Hepatocyte (in vitro differentiated cells): Measurements from ENCODE around the gene CFLAR. TPM values are rescaled to one million over a fixed set of nuclear protein-coding genes. Genes with fewer than 3 reads are reported as not detected.
"Not testable (repeated sequence)": the region's sequence is repeated elsewhere in the genome, so short reads cannot be mapped to it uniquely, and the experiment has no call there.

Experiments
- DNase-seq: peaks from one replicate; pipeline ENCODE4 v3.0.0-alpha.2; 2016; ENCODE audit warnings: low spot score
- H2AFZ ChIP-seq: fragments of 200-600 bp; sonication (generic); 2 replicates; pipeline ENCODE4 v1.6.0; 2016; ENCODE audit warnings: antibody characterized with exemption, mild to moderate bottlenecking
- H3K27ac ChIP-seq: fragments of 200-600 bp; sonication (generic); 2 replicates; pipeline ENCODE4 v1.5.1; 2016; ENCODE audit warnings: mild to moderate bottlenecking
- H3K27me3 ChIP-seq: fragments of 200-600 bp; sonication (generic); 2 replicates; pipeline ENCODE4 v1.6.1; 2016
- H3K36me3 ChIP-seq: fragments of 200-600 bp; sonication (generic); replicated peaks from 2 replicates; pipeline ENCODE4 v1.5.1; 2016; ENCODE audit warnings: low read depth; ENCODE audit not compliant: insufficient read depth
- H3K4me1 ChIP-seq: fragments of 200-600 bp; sonication (generic); 2 replicates; pipeline ENCODE4 v1.5.1; 2016; ENCODE audit warnings: mild to moderate bottlenecking, moderate library complexity; ENCODE audit not compliant: insufficient read depth
- H3K4me2 ChIP-seq: fragments of 200-600 bp; sonication (generic); 2 replicates; pipeline ENCODE4 v1.6.0; 2016
- H3K4me3 ChIP-seq: fragments of 200-600 bp; sonication (generic); 2 replicates; pipeline ENCODE4 v1.5.1; 2016; ENCODE audit warnings: mild to moderate bottlenecking
- H3K79me2 ChIP-seq: fragments of 200-600 bp; sonication (generic); 2 replicates; pipeline ENCODE4 v1.6.0; 2017; ENCODE audit warnings: mild to moderate bottlenecking
- H3K9me2 ChIP-seq: fragments of 200-600 bp; sonication (generic); replicated peaks from 2 replicates; pipeline ENCODE4 v1.6.0; 2017; ENCODE audit warnings: mild to moderate bottlenecking; ENCODE audit not compliant: insufficient read depth
- H3K9me3 ChIP-seq: fragments of 200-600 bp; sonication (generic); 2 replicates; pipeline ENCODE4 v1.5.1; 2016; ENCODE audit warnings: low read depth, mild to moderate bottlenecking
- H4K20me1 ChIP-seq: fragments of 200-600 bp; sonication (generic); 2 replicates; pipeline ENCODE4 v1.6.0; 2016; ENCODE audit warnings: mild to moderate bottlenecking; ENCODE audit not compliant: insufficient read depth, poor library complexity, severe bottlenecking
- CTCF ChIP-seq: fragments of 200-600 bp; sonication (generic); IDR thresholded peaks from 2 replicates; pipeline ENCODE4 v1.5.1; 2016; ENCODE audit warnings: antibody characterized with exemption, mild to moderate bottlenecking; ENCODE audit not compliant: poor library complexity
- EZH2 ChIP-seq: fragments of 200-600 bp; sonication (generic); IDR thresholded peaks from 2 replicates; pipeline ENCODE4 v1.6.1; 2016; ENCODE audit warnings: antibody characterized with exemption, mild to moderate bottlenecking, borderline replicate concordance
- EZH2phosphoT487 ChIP-seq: fragments of 200-600 bp; sonication (generic); IDR thresholded peaks from one replicate; pipeline ENCODE4 v1.6.1; 2018; ENCODE audit warnings: antibody characterized with exemption, mild to moderate bottlenecking, low read depth, moderate library complexity; ENCODE audit not compliant: unreplicated experiment, severe bottlenecking
- WGBS: methylation state at CpG from one replicate; pipeline ENCODE4 v1.1.6; 2016; ENCODE audit warnings: low lambda C conversion rate; ENCODE audit errors: missing lambda C conversion rate; 5-methylcytosine and 5-hydroxymethylcytosine counted together
- polyA plus RNA-seq: library from polyadenylated mRNA; unstranded; fragments of >200 nt; fragmentation: Nextera tagmentation; extraction: Ambion mirVana; gene quantifications from 2 replicates; pipeline ENCODE4 v1.2.1, GENCODE V29; 2016
- total RNA-seq: library from RNA; depleted of rRNA; stranded (reverse); fragments of >200 nt; gene quantifications from 2 replicates; pipeline ENCODE4 v1.2.3, GENCODE V29; 2014

CFLAR gene
- total and polyA plus RNA-seq, 2 experiments from 2014 or later: 46.0 to 65.9 TPM

- Histone ChIP-seq H2AFZ (peak within 1 kb of the TSS; percentile 42), H3K4me1 (no peaks in the 10 kb centered on the region), H3K27me3 (no peaks in the 10 kb centered on the region), H4K20me1 (no peaks in the 10 kb centered on the region), H3K36me3 (no peaks in the 10 kb centered on the region), H3K4me2 (peak within 1 kb of the TSS; percentile 68), H3K4me3 (peak within 1 kb of the TSS; percentile 11), H3K27ac (peak within 1 kb of the TSS; percentile 76), H3K9me3 (no peaks in the 10 kb centered on the region), H3K79me2 (peaks cover 13% of the 10 kb centered on the region), H3K9me2 (no peaks in the 10 kb centered on the region)
- WGBS: 60% methylated on average over 11 of the region's 11 CpGs
- DNase-seq: peak; percentile 80
- TF ChIP-seq EZH2 (no peak), EZH2phosphoT487 (no peak), CTCF (peak; percentile 49)
Measured at GRCh38 chr2:201182650-201183364, 66.8 kb downstream of the CFLAR start, which contains the start of gene CASP10. Gene CASP10, plus strand, starts transcription at chr2:201183141. Its CDS starts 2,637 bp downstream, at chr2:201185778.

GRCh38 chr2:201183365-201183727, 67.4 kb downstream of the CFLAR start:
- Histone ChIP-seq H3K27ac (peak overlapping the region; percentile 76), H3K4me3 (peak overlapping the region; percentile 11), H3K36me3 (no peaks in the 10 kb centered on the region), H2AFZ (peak overlapping the region; percentile 42), H3K79me2 (peaks cover 16% of the 10 kb centered on the region), H3K27me3 (no peaks in the 10 kb centered on the region), H3K9me3 (no peaks in the 10 kb centered on the region), H3K4me2 (peak overlapping the region; percentile 68), H4K20me1 (no peaks in the 10 kb centered on the region), H3K9me2 (no peaks in the 10 kb centered on the region), H3K4me1 (no peaks in the 10 kb centered on the region)
- WGBS: 65% methylated on average over 4 of the region's 4 CpGs
- TF ChIP-seq EZH2phosphoT487 (no peak), CTCF (no peak), EZH2 (no peak)
- no peak for DNase-seq

DNA sequence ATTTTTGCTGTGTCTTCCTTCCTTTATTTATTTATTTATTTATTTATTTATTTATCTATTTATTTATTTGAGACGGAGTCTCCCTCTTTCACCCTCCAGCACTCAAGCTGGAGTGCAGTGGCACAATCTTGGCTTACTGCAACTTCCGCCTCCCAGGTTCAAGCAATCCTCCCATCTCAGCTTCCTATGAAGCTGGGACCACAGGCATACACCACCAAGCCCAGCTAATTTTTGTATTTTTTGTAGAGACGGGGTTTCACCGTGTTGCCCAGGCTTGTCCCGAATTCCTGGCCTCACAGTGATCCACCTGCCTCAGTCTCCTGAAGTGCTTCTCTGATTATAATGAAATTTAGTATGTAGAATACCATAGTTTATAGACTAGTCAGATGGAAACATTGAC, 67.9 kb downstream of the CFLAR start:
- H4K20me1 ChIP-seq, H3K4me3 ChIP-seq, DNase-seq, H3K4me1 ChIP-seq, H2AFZ ChIP-seq, H3K27ac ChIP-seq, H3K36me3 ChIP-seq, H3K9me3 ChIP-seq, H3K9me2 ChIP-seq, H3K27me3 ChIP-seq: not testable (repeated sequence)
- WGBS: 79% methylated on average over 5 of the region's 5 CpGs
- H3K4me2 ChIP-seq: peak overlapping the region; percentile 68
- H3K79me2 ChIP-seq: peaks cover 16% of the 10 kb centered on the region

DNA sequence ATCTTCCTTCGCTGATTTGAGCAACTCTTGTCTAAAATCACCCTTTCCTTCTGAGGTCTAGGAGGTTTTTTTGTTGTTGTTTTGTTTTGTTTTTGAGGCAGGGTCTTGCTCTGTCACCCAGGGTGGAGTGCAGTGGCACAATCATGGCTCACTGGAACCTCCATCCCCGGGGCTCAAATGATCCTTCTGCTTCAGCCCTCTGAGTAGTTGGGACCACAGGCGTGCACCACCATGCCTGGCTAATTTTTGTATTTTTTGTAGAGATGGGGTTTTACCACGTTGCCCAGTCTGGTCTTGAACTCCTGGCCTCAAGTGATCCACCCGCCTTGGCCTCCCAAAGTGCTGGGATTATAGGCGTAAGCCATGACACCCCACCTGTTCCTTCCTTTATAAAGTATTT, 68.3 kb downstream of the CFLAR start:
- H3K4me3 ChIP-seq, H3K27me3 ChIP-seq, H3K4me1 ChIP-seq, H2AFZ ChIP-seq, H3K36me3 ChIP-seq, DNase-seq, H3K9me2 ChIP-seq, H4K20me1 ChIP-seq, H3K9me3 ChIP-seq, H3K27ac ChIP-seq: not testable (repeated sequence)
- H3K79me2 ChIP-seq: peaks cover 16% of the 10 kb centered on the region
- 92% methylated on average over 6 of the region's 6 CpGs for WGBS
- peak overlapping the region; percentile 68 for H3K4me2 ChIP-seq
